Panc1 (cell line): ENCODE measurements around the gene CYP51A1. TPM values are rescaled to one million over a fixed set of nuclear protein-coding genes. Genes with fewer than 3 reads are reported as not detected.

Experiments
- ATAC-seq: fragments of 200-7000 bp; cut with Tn5 transposase; 2 replicates; pipeline ENCODE4 v1.9.1; 2020; ENCODE audit warnings: mild to moderate bottlenecking, moderate library complexity
- BruUV-seq: library from RNA; stranded (reverse); fragments of 400-500 nt; replicated peaks from 2 replicates; lab custom pipeline; 2021; lab: Mats Ljungman, UMichigan
- CTCF ChIA-PET: fragments of 300-600 bp; sonication (Branson Sonifier 250); formaldehyde crosslinking; loops from one replicate; lab custom pipeline; 2022; ENCODE audit warnings: antibody characterized with exemption; lab: Charles Lee
- POLR2A ChIA-PET: fragments of 300-600 bp; sonication (Branson Sonifier 250); formaldehyde crosslinking; loops from one replicate; lab custom pipeline; 2022; ENCODE audit warnings: antibody characterized with exemption; lab: Charles Lee
- DNase-seq: peaks from one replicate; pipeline ENCODE4 v3.0.0-alpha.2; 2010; ENCODE audit warnings: low read depth, low spot score
- H3K27ac ChIP-seq: 2 replicates; pipeline ENCODE4 v1.5.1; 2011; ENCODE audit warnings: mild to moderate bottlenecking, low read length, inconsistent platforms
- H3K27me3 ChIP-seq: fragments of 200-500 bp; sonication (Bioruptor generic); 2 replicates; pipeline ENCODE4 v1.6.0; 2014; ENCODE audit warnings: low read length, inconsistent platforms; ENCODE audit not compliant: control insufficient read depth, insufficient read depth
- H3K36me3 ChIP-seq: fragments of 200-500 bp; sonication (Bioruptor generic); 2 replicates; pipeline ENCODE4 v1.5.1; 2014; ENCODE audit warnings: inconsistent platforms, mild to moderate bottlenecking, low read length, moderate library complexity; ENCODE audit not compliant: control insufficient read depth, insufficient read depth
- H3K4me1 ChIP-seq: 2 replicates; pipeline ENCODE4 v1.5.1; 2011; ENCODE audit warnings: inconsistent platforms, mild to moderate bottlenecking, low read length, moderate library complexity; ENCODE audit not compliant: control insufficient read depth, insufficient read depth
- H3K4me3 ChIP-seq, 2 experiments: 2 replicates each; pipeline ENCODE4 v1.5.1; 2011 to 2012; ENCODE audit warnings: low read depth in 2 of 2, low read length in 2 of 2, mild to moderate bottlenecking in 2 of 2, inconsistent platforms in 1 of 2, moderate library complexity in 1 of 2
- H3K9me3 ChIP-seq: fragments of 200-500 bp; sonication (Bioruptor generic); 2 replicates; pipeline ENCODE4 v1.5.1; 2014; ENCODE audit warnings: low read depth, mild to moderate bottlenecking, inconsistent platforms, low read length, moderate library complexity; ENCODE audit not compliant: control insufficient read depth, insufficient read depth
- CTCF ChIP-seq: fragments of 450-650 bp; IDR thresholded peaks from 2 replicates; pipeline ENCODE4 v1.5.1; 2017; ENCODE audit warnings: mild to moderate bottlenecking
- POLR2AphosphoS5 ChIP-seq: IDR thresholded peaks from 2 replicates; pipeline ENCODE4 v1.6.1; 2012; ENCODE audit warnings: mild to moderate bottlenecking, low read depth, low read length, moderate library complexity
- REST ChIP-seq, 2 experiments: IDR thresholded peaks; 2 replicates each; pipeline ENCODE4 v1.6.1; 2011 to 2012; ENCODE audit warnings: low read depth in 2 of 2, control low read depth in 1 of 2, low read length in 1 of 2, mild to moderate bottlenecking in 1 of 2, moderate library complexity in 1 of 2; ENCODE audit not compliant: insufficient read depth in 1 of 2
- SIN3A ChIP-seq: IDR thresholded peaks from 2 replicates; pipeline ENCODE4 v1.6.1; 2012; ENCODE audit warnings: low read depth, mild to moderate bottlenecking, low read length, moderate library complexity, borderline replicate concordance; ENCODE audit not compliant: insufficient read depth
- TCF7L2 ChIP-seq: IDR thresholded peaks from 2 replicates; pipeline ENCODE4 v1.6.1; 2011; ENCODE audit warnings: mild to moderate bottlenecking, low read depth, low read length, inconsistent platforms
- in situ Hi-C: cut with HindIII; loops from 2 replicates; pipeline ENCODE4 v1.10.0; 2016; ENCODE audit warnings: low sequenced_read_pairs, low pct_unique_long_range_greater_than_20kb
- intact Hi-C: fragments of 100-400 bp; cut with micrococcal nuclease; formaldehyde crosslinking; loops from one replicate; pipeline ENCODE4 v1.10.0; 2022; ENCODE audit not compliant: unreplicated experiment
- total RNA-seq: library from RNA; stranded (reverse); gene quantifications from one replicate; pipeline ENCODE4 v1.2.1, GENCODE V29; 2021; ENCODE audit not compliant: unreplicated experiment

CYP51A1 gene
- total RNA-seq, 1 experiment from 2014 or later = 131 TPM

GRCh38 chr7:92158660-92159575 lies 24.6 kb upstream of the CYP51A1 start:
- no TSS peak for BruUV-seq
- ATAC-seq (no peak), DNase-seq (no peak)
- intact Hi-C loops = no loop called here
- Histone ChIP-seq H3K9me3 (no peaks in the 10 kb centered on the region), H3K27me3 (peaks cover 22% of the 10 kb centered on the region), H3K4me3 (no peak overlapping the region), H3K36me3 (no peaks in the 10 kb centered on the region), H3K4me1 (no peaks in the 10 kb centered on the region), H3K27ac (no peak overlapping the region)
- CTCF ChIA-PET = no interaction called here
- TF ChIP-seq CTCF = no peak
- TF ChIP-seq TCF7L2 = no peak
- no peak for TF ChIP-seq REST (IDR thresholded peaks at IDR 0.05; ENCODE audit: insufficient read depth in 1 of 2, low read depth in 2 of 2, low read length in 1 of 2)
- no peak for TF ChIP-seq SIN3A
- in situ Hi-C loops = no loop called here
- POLR2A ChIA-PET = no interaction called here

GRCh38 chr7:92156990-92157389 lies 22.7 kb upstream of the CYP51A1 start:
- H3K4me3 ChIP-seq = no peak overlapping the region
- in situ Hi-C loops = no loop called here
- intact Hi-C loops = no loop called here
- H3K4me1 ChIP-seq = no peaks in the 10 kb centered on the region
- DNase-seq (no peak), ATAC-seq (no peak)
- no peaks in the 10 kb centered on the region for H3K36me3 ChIP-seq
- no peaks in the 10 kb centered on the region for H3K9me3 ChIP-seq
- ChIA-PET CTCF (interaction anchor here (0.6 kb wide), 1 partner anchor 193 kb away, joined by 4 read pairs; no protein-coding TSS in a partner anchor), POLR2A (interaction anchor here (0.6 kb wide), 1 partner anchor 26 kb away, joined by 6 read pairs; no protein-coding TSS in a partner anchor)
- no TSS peak for BruUV-seq
- H3K27ac ChIP-seq = no peak overlapping the region
- peaks cover 7% of the 10 kb centered on the region; the same call in 1 of the 2 replicates for H3K27me3 ChIP-seq
- TF ChIP-seq REST (IDR thresholded peaks at IDR 0.05; ENCODE audit: insufficient read depth in 1 of 2, low read depth in 2 of 2, low read length in 1 of 2) (no peak), TCF7L2 (no peak), SIN3A (no peak), POLR2AphosphoS5 (no peak), CTCF (no peak)
